K562 (cell line): Measurements from ENCODE around the gene NDUFA3.

ENCODE experiments used
- E2F6 ChIP-seq, 2 experiments: IDR thresholded peaks; 2 replicates each; pipeline ENCODE4 v1.6.1; 2011; ENCODE audit warnings: borderline replicate concordance in 1 of 2, control low read depth in 1 of 2, low read depth in 1 of 2, low read length in 1 of 2, mild to moderate bottlenecking in 1 of 2, mixed read lengths in 1 of 2, moderate library complexity in 1 of 2; ENCODE audit not compliant: insufficient read depth in 1 of 2, insufficient read length in 1 of 2, poor library complexity in 1 of 2, severe bottlenecking in 1 of 2; ENCODE audit errors: extremely low read depth in 1 of 2
- SRF ChIP-seq, 2 experiments: fragments of 250-450, 450-650 bp in 1 of 2; sonication (Bioruptor Pico) in 1 of 2; sonication (generic) in 1 of 2; formaldehyde crosslinking; IDR thresholded peaks; 2 replicates each; pipeline versions ENCODE4 v1.5.0 to v1.5.1; 2020 to 2022; ENCODE audit warnings: mild to moderate bottlenecking in 1 of 2, missing genetic modification reagents in 1 of 2
- ZNF282 ChIP-seq: sonication (generic); formaldehyde crosslinking; IDR thresholded peaks from 2 replicates; pipeline ENCODE4 v1.8.1; 2023; ENCODE audit warnings: missing genetic modification reagents

- TF ChIP-seq SRF (CRISPR knock-in tag; IDR thresholded peaks at IDR 0.05), result no peak
- TF ChIP-seq ZNF282 (CRISPR knock-in tag), result no peak
- TF ChIP-seq E2F6 (IDR thresholded peaks at IDR 0.05; ENCODE audit: borderline replicate concordance in 1 of 2, extremely low read depth in 1 of 2, insufficient read depth in 1 of 2, insufficient read length in 1 of 2, low read depth in 1 of 2, low read length in 1 of 2, poor library complexity in 1 of 2, severe bottlenecking in 1 of 2), result no peak
Observed at GRCh38 chr19:54109651-54110050, 7.0 kb downstream of the NDUFA3 start.
